ENCODE results near the gene SSPN.

Gene SSPN

DNA sequence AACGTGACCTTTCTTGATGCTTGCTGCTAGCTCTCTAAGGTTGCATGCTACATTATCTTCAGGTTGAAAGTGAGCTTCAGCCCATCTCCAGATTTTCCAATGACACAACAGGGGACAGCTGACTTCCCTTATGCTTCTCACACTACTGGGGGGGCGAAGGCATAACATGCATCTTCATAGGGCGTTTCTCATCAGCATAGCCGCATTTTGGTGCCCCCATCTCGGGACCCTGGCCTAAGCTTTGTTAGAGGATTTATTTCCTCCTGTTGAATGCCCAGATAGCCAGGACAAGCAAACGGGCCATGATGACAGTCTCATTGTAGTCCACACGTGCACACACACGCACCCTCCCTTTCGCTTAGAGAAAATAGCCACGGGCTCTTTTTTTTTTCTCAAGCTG is 30.7 kb downstream of the SSPN start:
- ATAC-seq, result peak; percentile 38
- no peak for TF ChIP-seq TOX (CRISPR knock-in tag; IDR thresholded peaks at IDR 0.05; ENCODE audit: borderline replicate concordance)
- TF ChIP-seq ZFP3 (CRISPR knock-in tag; IDR thresholded peaks at IDR 0.05), result no peak
- no peak for TF ChIP-seq BACH2 (CRISPR knock-in tag; IDR thresholded peaks at IDR 0.05; ENCODE audit: borderline replicate concordance)
- TF ChIP-seq ARNTL (CRISPR knock-in tag; IDR thresholded peaks at IDR 0.05; ENCODE audit: borderline replicate concordance, low read depth), result no peak
- no peak for TF ChIP-seq TCF4 (CRISPR knock-in tag; IDR thresholded peaks at IDR 0.05; ENCODE audit: borderline replicate concordance)

DNA sequence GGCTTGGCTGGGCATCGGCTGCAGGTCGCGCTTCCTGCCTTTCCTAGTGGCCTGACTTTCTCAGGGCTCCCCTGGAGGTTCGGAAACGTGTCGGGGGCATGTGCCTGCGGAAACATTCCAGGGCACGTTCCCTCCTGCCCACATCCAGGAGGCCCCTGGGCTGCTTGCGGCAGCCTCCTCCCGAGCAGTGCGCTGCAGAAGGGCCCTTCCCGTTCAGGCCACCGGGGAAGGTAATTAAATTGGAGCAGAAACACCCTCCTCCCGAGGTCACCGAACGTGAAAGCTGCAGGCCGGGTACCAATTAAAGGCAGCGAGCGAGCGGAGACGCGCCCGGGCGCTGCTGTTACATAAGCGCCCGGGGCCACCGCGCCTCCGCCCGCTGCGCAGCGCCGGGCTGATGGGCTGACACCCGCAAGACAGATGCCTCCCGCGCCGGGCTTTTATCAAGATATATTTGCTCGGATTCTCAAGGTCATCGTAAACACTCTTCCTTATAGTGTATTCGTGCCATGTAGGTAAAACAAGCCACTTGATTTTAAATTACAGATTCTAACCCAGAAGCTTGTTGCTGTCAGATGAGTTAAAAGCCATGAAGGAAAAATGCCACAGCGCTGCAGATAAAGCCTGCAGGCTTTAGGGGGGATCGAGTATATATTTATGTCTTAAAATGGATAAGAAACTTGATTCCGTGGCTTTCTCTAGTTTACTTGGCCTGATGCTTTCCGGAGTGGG is 31.4 kb downstream of the SSPN start:
- ATAC-seq, result peak; percentile 89
- TF ChIP-seq ESRRG (CRISPR knock-in tag; IDR thresholded peaks at IDR 0.05) (no peak), PPARA (CRISPR knock-in tag; IDR thresholded peaks at IDR 0.05; ENCODE audit: borderline replicate concordance) (no peak), ZNF70 (CRISPR knock-in tag; IDR thresholded peaks at IDR 0.05) (no peak), BACH2 (CRISPR knock-in tag; IDR thresholded peaks at IDR 0.05; ENCODE audit: borderline replicate concordance) (no peak)

- TF ChIP-seq ZFP30 (CRISPR knock-in tag; IDR thresholded peaks at IDR 0.05) (no peak), ZC3H10 (CRISPR knock-in tag; IDR thresholded peaks at IDR 0.05) (no peak), CREB5 (CRISPR knock-in tag; IDR thresholded peaks at IDR 0.05; ENCODE audit: low read depth) (no peak)
Measured at GRCh38 chr12:26227361-26227745, 32.0 kb downstream of the SSPN start.

DNA sequence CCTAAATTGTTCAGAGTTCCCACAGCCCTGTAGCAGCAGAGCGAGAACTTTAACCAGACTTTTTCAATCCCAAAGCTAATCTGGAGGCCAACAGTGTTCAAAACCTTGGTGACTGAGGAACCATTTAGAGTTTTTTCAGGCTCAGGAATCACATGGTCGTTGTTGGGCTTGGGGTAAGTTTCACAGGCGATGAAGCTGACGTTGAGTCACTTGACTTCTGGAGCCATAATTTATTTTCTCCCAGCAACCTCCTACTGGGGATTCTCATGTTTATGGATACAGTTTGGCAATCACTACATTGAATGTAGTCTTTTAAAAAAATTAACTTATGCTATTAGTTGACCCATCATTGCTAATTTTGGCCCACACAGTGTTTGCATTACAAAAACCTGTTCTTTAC is 34.5 kb downstream of the SSPN start:
- ATAC-seq, result no peak
- no peak for TF ChIP-seq ZNF565 (CRISPR knock-in tag; conservative IDR thresholded peaks at IDR 0.05; ENCODE audit: low read depth)
- TF ChIP-seq CSRNP3 (CRISPR knock-in tag; IDR thresholded peaks at IDR 0.05), result no peak
- TF ChIP-seq PPARA (CRISPR knock-in tag; IDR thresholded peaks at IDR 0.05; ENCODE audit: borderline replicate concordance), result no peak
- TF ChIP-seq CSDC2 (CRISPR knock-in tag; IDR thresholded peaks at IDR 0.05), result no peak
- no peak for TF ChIP-seq SNAI2 (CRISPR knock-in tag; IDR thresholded peaks at IDR 0.05)
- no peak for TF ChIP-seq ZNF70 (CRISPR knock-in tag; IDR thresholded peaks at IDR 0.05)
- no peak for TF ChIP-seq CREB5 (CRISPR knock-in tag; IDR thresholded peaks at IDR 0.05; ENCODE audit: low read depth)
- TF ChIP-seq ARNTL (CRISPR knock-in tag; IDR thresholded peaks at IDR 0.05; ENCODE audit: borderline replicate concordance, low read depth), result no peak
- TF ChIP-seq GLIS3 (CRISPR knock-in tag; IDR thresholded peaks at IDR 0.05), result no peak
- no peak for TF ChIP-seq TSHZ2 (CRISPR knock-in tag; IDR thresholded peaks at IDR 0.05)
- no peak for TF ChIP-seq ZFP3 (CRISPR knock-in tag; IDR thresholded peaks at IDR 0.05)
- TF ChIP-seq POU6F1 (CRISPR knock-in tag; IDR thresholded peaks at IDR 0.05; ENCODE audit: borderline replicate concordance, low read depth), result no peak
- TF ChIP-seq ISL1 (CRISPR knock-in tag; IDR thresholded peaks at IDR 0.05), result no peak
- no peak for TF ChIP-seq ESRRG (CRISPR knock-in tag; IDR thresholded peaks at IDR 0.05)
- TF ChIP-seq ZFP30 (CRISPR knock-in tag; IDR thresholded peaks at IDR 0.05), result no peak
- no peak for TF ChIP-seq RARB (CRISPR knock-in tag; IDR thresholded peaks at IDR 0.05)
- TF ChIP-seq, protein P1, sequence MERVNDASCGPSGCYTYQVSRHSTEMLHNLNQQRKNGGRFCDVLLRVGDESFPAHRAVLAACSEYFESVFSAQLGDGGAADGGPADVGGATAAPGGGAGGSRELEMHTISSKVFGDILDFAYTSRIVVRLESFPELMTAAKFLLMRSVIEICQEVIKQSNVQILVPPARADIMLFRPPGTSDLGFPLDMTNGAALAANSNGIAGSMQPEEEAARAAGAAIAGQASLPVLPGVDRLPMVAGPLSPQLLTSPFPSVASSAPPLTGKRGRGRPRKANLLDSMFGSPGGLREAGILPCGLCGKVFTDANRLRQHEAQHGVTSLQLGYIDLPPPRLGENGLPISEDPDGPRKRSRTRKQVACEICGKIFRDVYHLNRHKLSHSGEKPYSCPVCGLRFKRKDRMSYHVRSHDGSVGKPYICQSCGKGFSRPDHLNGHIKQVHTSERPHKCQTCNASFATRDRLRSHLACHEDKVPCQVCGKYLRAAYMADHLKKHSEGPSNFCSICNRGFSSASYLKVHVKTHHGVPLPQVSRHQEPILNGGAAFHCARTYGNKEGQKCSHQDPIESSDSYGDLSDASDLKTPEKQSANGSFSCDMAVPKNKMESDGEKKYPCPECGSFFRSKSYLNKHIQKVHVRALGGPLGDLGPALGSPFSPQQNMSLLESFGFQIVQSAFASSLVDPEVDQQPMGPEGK (CRISPR knock-in tag; IDR thresholded peaks at IDR 0.05; ENCODE audit: borderline replicate concordance), result no peak

More at GRCh38 chr12:26227361-26227745, 32.0 kb downstream of the SSPN start:
- ATAC-seq, result no peak

Data from SK-N-SH treated with all-trans-retinoic acid at 6 μM for 48 hours (cell line).